Measurements from ENCODE around the gene ATP6V0E2.

GRCh38 chr7:149860821-149861727 lies 12.7 kb upstream of the ATP6V0E2 start:
- TF ChIP-seq CTCF (IDR thresholded peaks at IDR 0.05) (no peak), POLR2A (IDR thresholded peaks at IDR 0.05) (no peak), EP300 (IDR thresholded peaks at IDR 0.05) (no peak), POLR2AphosphoS5 (IDR thresholded peaks at IDR 0.05) (no peak)
